ENCODE data around the gene PLCL1.
A peak's percentile ranks its signal among the peaks of the same experiment; 100 is the strongest.

PLCL1 gene

DNA sequence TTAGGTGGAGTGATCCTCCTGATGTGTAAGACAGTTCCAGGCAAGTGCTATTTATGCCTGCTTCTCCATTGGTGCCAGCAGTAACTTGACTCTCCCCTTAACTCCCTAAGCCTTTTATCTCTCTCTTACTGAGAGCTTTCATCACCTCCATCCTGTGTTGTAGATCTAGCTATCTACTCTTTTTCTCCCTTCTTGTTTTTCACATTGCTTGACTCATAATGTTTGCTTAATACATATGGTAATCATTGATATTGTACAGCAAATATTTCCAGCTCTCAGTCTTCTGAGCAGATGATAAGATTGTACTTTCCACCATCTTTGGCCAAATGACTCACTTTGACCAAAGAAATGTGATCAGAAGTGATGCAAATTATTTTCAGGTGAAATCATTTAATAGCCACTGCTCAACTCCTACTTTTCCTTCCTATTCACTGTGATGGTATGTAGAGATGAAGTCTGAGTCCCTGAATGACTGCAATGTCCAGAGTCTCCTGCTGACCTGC is 165.0 kb downstream of the PLCL1 start:
- DNase-seq (ENCODE audit: low read depth), result peak; percentile 28
- no peak overlapping the region for H3K4me3 ChIP-seq (ENCODE audit: low read depth, low read length)
- no peak for TF ChIP-seq CTCF (conservative IDR thresholded peaks at IDR 0.05; ENCODE audit: low read depth, low read length)

- H3K4me3 ChIP-seq (ENCODE audit: low read depth, low read length), result no peak overlapping the region
- peak; percentile 67 for DNase-seq (ENCODE audit: low read depth)
- no peak for TF ChIP-seq CTCF (conservative IDR thresholded peaks at IDR 0.05; ENCODE audit: low read depth, low read length)
Measured at GRCh38 chr2:197972061-197972460, 167.7 kb downstream of the PLCL1 start.

DNA sequence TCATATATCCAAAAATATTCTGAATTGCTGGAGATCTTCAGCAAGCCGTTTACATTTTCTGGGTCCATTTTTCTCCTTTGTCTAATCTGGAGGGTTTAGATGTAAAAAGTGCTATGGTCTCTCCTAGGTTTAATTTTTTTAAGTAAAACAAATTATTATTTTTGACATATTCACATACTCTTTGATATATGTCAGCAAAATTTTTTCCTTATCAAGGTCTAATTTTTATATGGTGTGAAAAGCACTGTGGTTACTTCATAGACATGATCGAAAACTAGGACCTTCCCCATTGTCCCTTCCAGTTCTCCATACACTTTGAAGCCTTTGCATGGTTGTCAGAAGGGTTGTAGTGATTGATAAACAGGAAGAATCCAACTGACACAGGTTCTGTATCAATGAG is 168.2 kb downstream of the PLCL1 start:
- no peak overlapping the region for H3K4me3 ChIP-seq (ENCODE audit: low read depth, low read length)
- no peak for TF ChIP-seq CTCF (conservative IDR thresholded peaks at IDR 0.05; ENCODE audit: low read depth, low read length)
- DNase-seq (ENCODE audit: low read depth), result no peak

DNA sequence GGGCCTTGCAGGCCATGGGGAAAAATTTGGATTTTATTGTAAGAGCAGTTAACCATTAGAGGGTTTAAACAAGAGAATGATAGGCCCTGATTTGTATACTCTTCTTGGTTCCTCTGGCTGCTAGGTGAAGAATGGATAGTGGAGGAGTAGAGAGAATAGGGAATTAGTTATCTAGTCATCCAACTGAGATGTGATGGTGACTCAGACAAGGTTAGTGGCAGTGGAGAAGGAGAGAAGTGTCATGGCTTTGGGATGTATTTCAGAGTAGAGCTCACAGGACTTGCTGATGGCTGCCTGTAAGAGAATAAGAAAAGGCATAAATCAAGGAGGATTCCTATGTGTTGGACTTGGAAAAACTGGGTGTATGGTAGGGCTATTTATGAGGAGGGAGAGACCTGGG is 169.4 kb downstream of the PLCL1 start:
- no peak overlapping the region for H3K4me3 ChIP-seq (ENCODE audit: low read depth, low read length)
- no peak for DNase-seq (ENCODE audit: low read depth)
- no peak for TF ChIP-seq CTCF (conservative IDR thresholded peaks at IDR 0.05; ENCODE audit: low read depth, low read length)

GRCh38 chr2:197975931-197976519 is 171.6 kb downstream of the PLCL1 start:
- H3K4me3 ChIP-seq (ENCODE audit: low read depth, low read length), result no peak overlapping the region
- TF ChIP-seq CTCF (conservative IDR thresholded peaks at IDR 0.05; ENCODE audit: low read depth, low read length), result no peak
- DNase-seq (ENCODE audit: low read depth), result no peak

DNA sequence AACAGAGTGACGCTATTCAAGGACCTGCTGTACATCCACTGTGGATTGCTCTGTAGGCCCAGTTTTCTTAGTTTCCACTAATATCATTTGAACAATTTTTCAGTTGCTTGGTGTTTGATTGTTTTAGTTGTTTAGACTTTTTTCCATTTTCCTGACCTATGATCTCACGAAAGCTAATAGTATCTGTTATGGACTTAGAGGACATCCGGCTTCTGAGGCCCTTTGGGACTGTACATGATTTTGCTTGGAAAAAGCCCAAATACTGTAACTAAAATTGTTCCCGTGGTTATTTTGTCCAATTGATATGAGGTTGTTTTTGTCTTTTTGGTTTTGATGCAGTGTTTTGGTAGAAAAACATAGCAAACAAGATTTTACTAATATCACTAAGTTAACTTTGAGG is 174.6 kb downstream of the PLCL1 start:
- DNase-seq (ENCODE audit: low read depth), result no peak
- H3K4me3 ChIP-seq (ENCODE audit: low read depth, low read length), result no peak overlapping the region
- TF ChIP-seq CTCF (conservative IDR thresholded peaks at IDR 0.05; ENCODE audit: low read depth, low read length), result no peak

- H3K4me3 ChIP-seq (ENCODE audit: low read depth, low read length), result no peak overlapping the region
- no peak for DNase-seq (ENCODE audit: low read depth)
- TF ChIP-seq CTCF (conservative IDR thresholded peaks at IDR 0.05; ENCODE audit: low read depth, low read length), result no peak
Measured at GRCh38 chr2:197982565-197982964, 178.2 kb downstream of the PLCL1 start.
